Natural killer cell (primary cell): Measurements from ENCODE around the gene PRMT7. TPM values are rescaled to one million over a fixed set of nuclear protein-coding genes. Genes with fewer than 3 reads are reported as not detected.
"Not testable (repeated sequence)": the region's sequence is repeated elsewhere in the genome, so short reads cannot be mapped to it uniquely, and the experiment has no call there.

Experiments used
- ATAC-seq, 3 donors: fragments of 150-1000 bp in 2 of 3; fragments of 200-7000 bp in 1 of 3; cut with Tn5 transposase; 1 replicate in 1 of 3; 2 replicates in 2 of 3; pipeline ENCODE4 v1.10.0; 2021; ENCODE audit warnings: mild to moderate bottlenecking in 2 of 3, moderate library complexity in 2 of 3
- DNase-seq, 2 donors: peaks; one replicate each; pipeline versions ENCODE4 v3.0.0 to v3.0.0-alpha.2; 2013 to 2021; ENCODE audit warnings: mixed read lengths in 1 of 2
- H3K27ac ChIP-seq: one replicate; pipeline ENCODE4 v1.5.1; 2013; ENCODE audit warnings: mild to moderate bottlenecking, low read length
- H3K27me3 ChIP-seq: one replicate; pipeline ENCODE4 v1.6.1; 2013; ENCODE audit warnings: low read length; ENCODE audit not compliant: control insufficient read depth, insufficient read depth
- H3K36me3 ChIP-seq: one replicate; pipeline ENCODE4 v1.6.1; 2013; ENCODE audit warnings: low read length; ENCODE audit not compliant: control insufficient read depth, insufficient read depth
- H3K4me1 ChIP-seq: one replicate; pipeline ENCODE4 v1.6.1; 2013; ENCODE audit warnings: low read length; ENCODE audit not compliant: control insufficient read depth, insufficient read depth
- H3K4me3 ChIP-seq: one replicate; pipeline ENCODE4 v1.5.1; 2013; ENCODE audit warnings: low read length
- H3K9me3 ChIP-seq: one replicate; pipeline ENCODE4 v1.6.1; 2013; ENCODE audit warnings: low read length; ENCODE audit not compliant: control insufficient read depth, insufficient read depth
- H3K27ac Mint-ChIP-seq, 2 donors: one replicate each; pipeline ENCODE4 v1.8.0; 2022; ENCODE audit warnings: mild to moderate bottlenecking in 2 of 2, mixed read lengths in 2 of 2, moderate library complexity in 1 of 2
- H3K27me3 Mint-ChIP-seq, 2 donors: one replicate each; pipeline ENCODE4 v1.8.0; 2022; ENCODE audit warnings: low read depth in 2 of 2, mixed read lengths in 2 of 2
- H3K36me3 Mint-ChIP-seq: one replicate; pipeline ENCODE4 v1.8.0; 2022; ENCODE audit warnings: mixed read lengths
- H3K4me1 Mint-ChIP-seq, 2 donors: one replicate each; pipeline ENCODE4 v1.8.0; 2022; ENCODE audit warnings: mixed read lengths in 2 of 2
- H3K4me3 Mint-ChIP-seq: one replicate; pipeline ENCODE4 v1.8.0; 2022; ENCODE audit warnings: mild to moderate bottlenecking, moderate library complexity, mixed read lengths
- H3K9me3 Mint-ChIP-seq, 2 donors: one replicate each; pipeline ENCODE4 v1.8.0; 2022; ENCODE audit warnings: mixed read lengths in 2 of 2
- WGBS: methylation state at CpG from one replicate; pipeline ENCODE4 v1.1.7; 2013; ENCODE audit warnings: missing lambda C conversion rate; ENCODE audit not compliant: insufficient coverage; 5-methylcytosine and 5-hydroxymethylcytosine counted together
- intact Hi-C: fragments of 100-400 bp; cut with micrococcal nuclease; formaldehyde crosslinking; loops from one replicate; pipeline ENCODE4 v1.14.2; 2022
- total RNA-seq, 4 donors: library from RNA; stranded (reverse); fragments of 120-200 nt in 1 of 4; gene quantifications; one replicate each; pipeline versions ENCODE4 v1.2.3 to v1.2.4, GENCODE V29; 2013 to 2022
- TF ChIP-seq, protein P1 (sequence below): fragments of 200-600 bp; IDR thresholded peaks from one replicate; pipeline ENCODE4 v1.8.0; 2022; ENCODE audit warnings: antibody characterized with exemption

The PRMT7 gene
- total RNA-seq, 3 donors from 2014 or later (not counting 1 experiment from before 2014, with no cell fraction given), result 60.7 to 84.7 (median 68.2) TPM

DNA sequence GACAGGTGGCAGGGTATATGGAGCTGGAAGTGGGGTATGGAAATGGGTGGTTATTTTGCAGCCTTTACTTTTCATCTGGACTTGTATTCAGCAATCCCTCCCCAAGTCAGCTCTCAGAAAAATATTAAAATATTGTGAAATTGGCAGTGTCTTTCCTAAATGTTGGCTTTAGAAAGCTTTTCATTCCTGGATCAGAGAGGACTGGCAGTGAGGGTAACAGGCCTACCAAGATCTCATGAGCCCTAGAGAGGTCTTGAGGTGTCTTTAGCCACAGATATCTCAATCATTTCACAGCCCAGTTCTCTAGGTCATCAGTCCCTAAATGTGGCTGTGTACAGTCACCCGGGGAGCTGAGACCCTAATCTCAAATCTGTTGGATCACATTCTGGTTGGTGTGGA, 22.6 kb upstream of the PRMT7 start:
- H3K9me3 Mint-ChIP-seq, result no peaks in the 10 kb centered on the region
- H3K4me3 ChIP-seq, result no peak overlapping the region
- intact Hi-C loops, result no loop called here
- WGBS, result 80% methylated on average over 1 of the region's 1 CpG
- H3K27me3 ChIP-seq, result no peaks in the 10 kb centered on the region
- TF ChIP-seq, protein P1, sequence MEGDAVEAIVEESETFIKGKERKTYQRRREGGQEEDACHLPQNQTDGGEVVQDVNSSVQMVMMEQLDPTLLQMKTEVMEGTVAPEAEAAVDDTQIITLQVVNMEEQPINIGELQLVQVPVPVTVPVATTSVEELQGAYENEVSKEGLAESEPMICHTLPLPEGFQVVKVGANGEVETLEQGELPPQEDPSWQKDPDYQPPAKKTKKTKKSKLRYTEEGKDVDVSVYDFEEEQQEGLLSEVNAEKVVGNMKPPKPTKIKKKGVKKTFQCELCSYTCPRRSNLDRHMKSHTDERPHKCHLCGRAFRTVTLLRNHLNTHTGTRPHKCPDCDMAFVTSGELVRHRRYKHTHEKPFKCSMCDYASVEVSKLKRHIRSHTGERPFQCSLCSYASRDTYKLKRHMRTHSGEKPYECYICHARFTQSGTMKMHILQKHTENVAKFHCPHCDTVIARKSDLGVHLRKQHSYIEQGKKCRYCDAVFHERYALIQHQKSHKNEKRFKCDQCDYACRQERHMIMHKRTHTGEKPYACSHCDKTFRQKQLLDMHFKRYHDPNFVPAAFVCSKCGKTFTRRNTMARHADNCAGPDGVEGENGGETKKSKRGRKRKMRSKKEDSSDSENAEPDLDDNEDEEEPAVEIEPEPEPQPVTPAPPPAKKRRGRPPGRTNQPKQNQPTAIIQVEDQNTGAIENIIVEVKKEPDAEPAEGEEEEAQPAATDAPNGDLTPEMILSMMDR, result no peak
- H3K36me3 ChIP-seq, result peaks cover 28% of the 10 kb centered on the region
- peaks cover 82 to 83% of the 10 kb centered on the region in 2 donors for H3K4me1 Mint-ChIP-seq
- peak overlapping the region; percentile 74 for H3K27ac ChIP-seq
- H3K4me1 ChIP-seq, result peaks cover 90% of the 10 kb centered on the region
- no peaks in the 10 kb centered on the region for H3K9me3 ChIP-seq
- peak overlapping the region; percentile 51 for H3K4me3 Mint-ChIP-seq
- ATAC-seq (no peak), DNase-seq (no peak)
- no peaks in the 10 kb centered on the region for H3K36me3 Mint-ChIP-seq
- H3K27ac Mint-ChIP-seq, result peak overlapping the region; percentile 77 to 88
- H3K27me3 Mint-ChIP-seq, result no peaks in the 10 kb centered on the region

DNA sequence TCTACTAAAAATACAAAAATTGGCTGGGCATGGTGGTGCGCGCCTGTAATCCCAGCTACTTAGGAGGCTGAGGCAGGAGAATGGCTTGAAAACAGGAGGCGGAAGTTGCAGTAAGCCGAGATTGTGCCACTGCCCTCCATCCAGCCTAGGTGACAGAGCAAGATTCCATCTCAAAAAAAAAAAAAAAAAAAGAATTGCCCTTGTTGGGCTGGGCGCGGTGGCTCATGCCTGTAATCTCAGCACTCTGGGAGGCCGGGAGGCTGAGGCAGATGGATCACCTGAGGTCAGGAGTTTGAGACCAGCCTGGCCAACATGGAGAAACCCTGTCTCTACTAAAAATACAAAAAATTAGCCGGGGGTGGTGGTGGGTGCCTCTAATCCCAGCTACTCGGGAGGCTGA, 22.0 kb upstream of the PRMT7 start:
- peaks cover 81 to 83% of the 10 kb centered on the region in 2 donors for H3K4me1 Mint-ChIP-seq
- peaks cover 32% of the 10 kb centered on the region for H3K36me3 ChIP-seq
- H3K27me3 Mint-ChIP-seq, DNase-seq, H3K9me3 ChIP-seq, H3K9me3 Mint-ChIP-seq, H3K36me3 Mint-ChIP-seq, H3K4me3 Mint-ChIP-seq, H3K27me3 ChIP-seq, ATAC-seq, H3K4me3 ChIP-seq, intact Hi-C loops: not testable (repeated sequence)
- peaks cover 87% of the 10 kb centered on the region for H3K4me1 ChIP-seq
- whole genome bisulfite sequencing, result 81% methylated on average over 6 of the region's 9 CpGs
- peak overlapping the region; percentile 77 to 88 for H3K27ac Mint-ChIP-seq
- peak overlapping the region; percentile 77 for H3K27ac ChIP-seq

DNA sequence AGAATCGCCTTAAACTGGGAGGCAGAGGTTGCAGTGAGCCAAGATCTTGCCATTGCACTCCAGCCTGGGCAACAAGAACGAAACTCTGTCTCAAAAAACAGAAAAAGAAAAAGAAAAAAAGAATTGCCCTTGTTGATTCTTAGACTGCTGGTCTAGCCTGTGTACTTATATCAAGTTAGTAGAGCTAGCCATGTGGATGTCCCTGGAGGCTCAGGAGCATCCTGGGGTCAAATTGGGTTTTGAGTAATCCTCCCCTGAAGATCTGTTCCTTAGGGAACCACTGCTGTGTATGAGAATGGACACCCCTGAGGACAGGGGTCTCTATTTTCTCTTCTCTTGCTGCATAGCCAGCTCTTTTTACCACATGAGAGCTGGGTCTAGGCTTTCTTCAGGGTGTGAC, 21.6 kb upstream of the PRMT7 start:
- intact Hi-C loops, result no loop called here
- Histone ChIP-seq H3K9me3 (no peaks in the 10 kb centered on the region), H3K27me3 (no peaks in the 10 kb centered on the region), H3K27ac (peak overlapping the region; percentile 77), H3K4me1 (peaks cover 83% of the 10 kb centered on the region), H3K4me3 (no peak overlapping the region), H3K36me3 (peaks cover 34% of the 10 kb centered on the region)
- Mint-ChIP-seq H3K27me3 (no peaks in the 10 kb centered on the region), H3K4me1 (peaks cover 77 to 83% of the 10 kb centered on the region in 2 donors), H3K4me3 (peak overlapping the region; percentile 75), H3K9me3 (no peaks in the 10 kb centered on the region), H3K27ac (peak overlapping the region; percentile 77 to 88), H3K36me3 (no peaks in the 10 kb centered on the region)
- DNase-seq (no peak), ATAC-seq (no peak)
- WGBS, result 89% methylated on average over 2 of the region's 2 CpGs
- TF ChIP-seq, protein P1, result no peak

DNA sequence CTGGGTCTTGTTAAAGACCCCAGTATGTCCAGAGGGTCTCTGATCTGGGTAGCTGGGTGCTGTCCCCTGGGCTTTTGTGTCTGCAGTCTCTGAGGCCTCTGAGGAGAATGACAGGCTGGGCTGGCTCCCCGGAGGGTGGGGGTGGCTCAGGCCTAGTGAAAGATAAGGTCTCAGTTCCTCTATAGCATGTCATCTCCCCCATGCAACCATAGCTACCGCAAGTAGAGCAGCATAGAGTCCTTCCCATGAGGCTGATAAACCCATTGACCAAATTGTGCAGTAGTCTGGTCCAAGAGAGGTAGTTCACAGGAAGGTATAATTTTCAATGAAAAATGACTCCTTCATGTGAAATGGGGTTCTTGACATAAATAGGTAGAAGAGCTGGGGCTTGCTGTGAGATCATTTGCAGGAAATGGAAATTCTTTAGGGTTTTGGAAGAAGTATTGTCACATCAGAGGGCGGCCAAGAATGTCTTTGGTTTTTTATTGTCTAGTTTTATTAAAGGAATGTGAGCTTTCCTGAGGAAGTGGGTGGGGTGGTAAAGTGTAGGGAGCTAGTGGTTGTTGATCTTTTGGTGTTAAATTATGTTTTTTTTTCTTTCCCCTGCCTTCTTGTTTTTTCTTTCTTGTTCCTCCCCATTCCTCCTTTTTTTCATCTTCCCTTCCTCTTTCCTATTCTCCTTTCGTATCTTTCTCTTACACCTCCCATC, 21.0 kb upstream of the PRMT7 start:
- H3K27me3 Mint-ChIP-seq, result no peaks in the 10 kb centered on the region
- no peaks in the 10 kb centered on the region for H3K36me3 Mint-ChIP-seq
- Histone ChIP-seq H3K9me3 (no peaks in the 10 kb centered on the region), H3K4me3 (no peak overlapping the region), H3K4me1 (peaks cover 77% of the 10 kb centered on the region), H3K36me3 (peaks cover 39% of the 10 kb centered on the region), H3K27me3 (no peaks in the 10 kb centered on the region), H3K27ac (peak overlapping the region; percentile 77)
- H3K27ac Mint-ChIP-seq, result peak overlapping the region; percentile 77 to 88
- H3K4me1 Mint-ChIP-seq, result peaks cover 71 to 81% of the 10 kb centered on the region in 2 donors
- TF ChIP-seq, protein P1, result no peak
- no peaks in the 10 kb centered on the region for H3K9me3 Mint-ChIP-seq
- ATAC-seq (peak; percentile 67 to 84 (median 81)), DNase-seq (peak; percentile 31 to 64)
- 25% methylated on average over 3 of the region's 4 CpGs for WGBS
- intact Hi-C loops, result no loop called here
- peak overlapping the region; percentile 75 for H3K4me3 Mint-ChIP-seq
